Astrocyte (in vitro differentiated cells and primary cell): ENCODE results near the gene CD109. TPM values are rescaled to one million over a fixed set of nuclear protein-coding genes. Genes with fewer than 3 reads are reported as not detected.
A peak's percentile ranks its signal among the peaks of the same experiment; 100 is the strongest.

ENCODE experiments used
- DNase-seq: peaks from one replicate; pipeline ENCODE4 v3.0.0-alpha.2; 2010; ENCODE audit warnings: low read depth
- FAIRE-seq: peaks from 2 replicates; lab custom pipeline; 2011; peaks lifted over from hg19 to GRCh38; lab: Jason Lieb, UNC
- H2AFZ ChIP-seq: 2 replicates; pipeline ENCODE4 v1.6.0; 2012; ENCODE audit warnings: low read depth, low read length, inconsistent platforms
- H3K27ac ChIP-seq: 2 replicates; pipeline ENCODE4 v1.5.1; 2011; ENCODE audit warnings: low read depth, low read length, inconsistent platforms
- H3K27me3 ChIP-seq: 2 replicates; pipeline ENCODE4 v1.6.0; 2011; ENCODE audit warnings: low read length, inconsistent platforms; ENCODE audit not compliant: insufficient read depth
- H3K36me3 ChIP-seq: 2 replicates; pipeline ENCODE4 v1.5.1; 2011; ENCODE audit warnings: low read length, inconsistent platforms; ENCODE audit not compliant: insufficient read depth
- H3K4me1 ChIP-seq: 2 replicates; pipeline ENCODE4 v1.5.1; 2011; ENCODE audit warnings: low read length, inconsistent platforms; ENCODE audit not compliant: insufficient read depth
- H3K4me2 ChIP-seq: 2 replicates; pipeline ENCODE4 v1.6.0; 2012; ENCODE audit warnings: low read length, inconsistent platforms
- H3K4me3 ChIP-seq: 2 replicates; pipeline ENCODE4 v1.5.1; 2011; ENCODE audit warnings: low read depth, mild to moderate bottlenecking, low read length, inconsistent platforms; ENCODE audit not compliant: insufficient read depth
- H3K79me2 ChIP-seq: 2 replicates; pipeline ENCODE4 v1.6.0; 2012; ENCODE audit warnings: mild to moderate bottlenecking, low read length, inconsistent platforms; ENCODE audit not compliant: insufficient read depth
- H3K9ac ChIP-seq: 2 replicates; pipeline ENCODE4 v1.6.0; 2012; ENCODE audit warnings: mild to moderate bottlenecking, low read length, inconsistent platforms
- H3K9me3 ChIP-seq: 2 replicates; pipeline ENCODE4 v1.5.1; 2012; ENCODE audit warnings: low read depth, mild to moderate bottlenecking, low read length, inconsistent platforms; ENCODE audit not compliant: insufficient read depth
- H4K20me1 ChIP-seq: 2 replicates; pipeline ENCODE4 v1.6.0; 2012; ENCODE audit warnings: low read length, inconsistent platforms; ENCODE audit not compliant: insufficient read depth
- H3K27ac Mint-ChIP-seq: one replicate; pipeline ENCODE4 v1.8.0; 2021; ENCODE audit warnings: mild to moderate bottlenecking, mixed read lengths; ENCODE audit not compliant: unreplicated experiment
- H3K27me3 Mint-ChIP-seq: one replicate; pipeline ENCODE4 v1.8.0; 2021; ENCODE audit warnings: low read depth, mixed read lengths; ENCODE audit not compliant: unreplicated experiment
- H3K36me3 Mint-ChIP-seq: one replicate; pipeline ENCODE4 v1.8.0; 2021; ENCODE audit warnings: low read depth, mixed read lengths; ENCODE audit not compliant: unreplicated experiment
- H3K4me1 Mint-ChIP-seq: one replicate; pipeline ENCODE4 v1.8.0; 2021; ENCODE audit warnings: low read depth, mixed read lengths; ENCODE audit not compliant: unreplicated experiment
- H3K4me3 Mint-ChIP-seq: one replicate; pipeline ENCODE4 v1.8.0; 2021; ENCODE audit warnings: mild to moderate bottlenecking, moderate library complexity, mixed read lengths; ENCODE audit not compliant: unreplicated experiment
- H3K9me3 Mint-ChIP-seq: one replicate; pipeline ENCODE4 v1.8.0; 2021; ENCODE audit warnings: mild to moderate bottlenecking, mixed read lengths; ENCODE audit not compliant: unreplicated experiment
- CTCF ChIP-seq: IDR thresholded peaks from 2 replicates; pipeline ENCODE4 v1.5.1; 2011; ENCODE audit warnings: low read depth, mild to moderate bottlenecking, inconsistent platforms, low read length, moderate library complexity; ENCODE audit not compliant: insufficient read depth
- EZH2 ChIP-seq: IDR thresholded peaks from 2 replicates; pipeline ENCODE4 v1.6.1; 2012; ENCODE audit warnings: mild to moderate bottlenecking, low read length, inconsistent platforms; ENCODE audit not compliant: insufficient read depth
- total RNA-seq: library from RNA; stranded (reverse); gene quantifications from 2 replicates; pipeline ENCODE4 v1.2.1, GENCODE V29; 2021

CD109 gene
- total RNA-seq, 1 donor from 2014 or later = 18.3 TPM

DNA sequence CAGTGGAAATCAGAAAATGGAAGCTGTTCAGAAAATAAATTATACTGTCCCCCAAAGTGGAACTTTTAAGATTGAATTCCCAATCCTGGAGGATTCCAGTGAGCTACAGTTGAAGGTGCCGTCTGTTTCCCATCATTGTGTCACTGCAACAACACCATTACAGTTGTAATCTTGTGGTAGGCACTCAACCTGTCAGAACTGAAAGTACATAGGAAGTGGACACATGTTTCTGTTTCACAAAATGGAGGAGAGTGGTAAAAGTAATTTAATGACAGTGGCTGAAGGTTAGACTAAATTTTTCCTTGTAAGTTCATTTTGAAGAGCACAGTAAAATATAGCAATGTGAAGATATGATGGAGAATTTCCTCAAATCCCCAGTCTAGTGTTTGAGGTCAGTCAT lies 70.0 kb downstream of the CD109 start:
- Histone ChIP-seq H3K27me3 (no peaks in the 10 kb centered on the region), H3K79me2 (no peaks in the 10 kb centered on the region), H4K20me1 (no peaks in the 10 kb centered on the region), H3K4me2 (no peak overlapping the region), H3K4me1 (no peaks in the 10 kb centered on the region), H3K9me3 (no peaks in the 10 kb centered on the region), H3K9ac (no peak overlapping the region), H2AFZ (no peak overlapping the region), H3K36me3 (no peaks in the 10 kb centered on the region), H3K4me3 (no peak overlapping the region), H3K27ac (no peak overlapping the region)
- Mint-ChIP-seq H3K27me3 (no peaks in the 10 kb centered on the region), H3K9me3 (no peaks in the 10 kb centered on the region), H3K36me3 (no peaks in the 10 kb centered on the region), H3K27ac (no peak overlapping the region), H3K4me1 (peaks cover 1% of the 10 kb centered on the region), H3K4me3 (no peak overlapping the region)
- FAIRE-seq = no peak
- DNase-seq = no peak
- TF ChIP-seq CTCF = no peak
- no peak for TF ChIP-seq EZH2

- no peak overlapping the region for H2AFZ ChIP-seq
- no peak overlapping the region for H3K4me3 ChIP-seq
- H3K27me3 Mint-ChIP-seq = no peaks in the 10 kb centered on the region
- no peaks in the 10 kb centered on the region for H3K79me2 ChIP-seq
- H3K4me3 Mint-ChIP-seq = no peak overlapping the region
- DNase-seq (peak; percentile 21), FAIRE-seq (no peak)
- H3K36me3 Mint-ChIP-seq = no peaks in the 10 kb centered on the region
- H3K27me3 ChIP-seq = no peaks in the 10 kb centered on the region
- H3K9me3 Mint-ChIP-seq = no peaks in the 10 kb centered on the region
- no peak overlapping the region for H3K27ac Mint-ChIP-seq
- no peak overlapping the region for H3K27ac ChIP-seq
- peaks cover 1% of the 10 kb centered on the region for H3K4me1 Mint-ChIP-seq
- no peak for TF ChIP-seq EZH2
- no peaks in the 10 kb centered on the region for H4K20me1 ChIP-seq
- H3K4me1 ChIP-seq = no peaks in the 10 kb centered on the region
- no peak overlapping the region for H3K9ac ChIP-seq
- no peaks in the 10 kb centered on the region for H3K36me3 ChIP-seq
- H3K9me3 ChIP-seq = no peaks in the 10 kb centered on the region
- H3K4me2 ChIP-seq = no peak overlapping the region
These were observed 72.6 kb downstream of the CD109 start for GRCh38 chr6:73768558-73768957.

DNA sequence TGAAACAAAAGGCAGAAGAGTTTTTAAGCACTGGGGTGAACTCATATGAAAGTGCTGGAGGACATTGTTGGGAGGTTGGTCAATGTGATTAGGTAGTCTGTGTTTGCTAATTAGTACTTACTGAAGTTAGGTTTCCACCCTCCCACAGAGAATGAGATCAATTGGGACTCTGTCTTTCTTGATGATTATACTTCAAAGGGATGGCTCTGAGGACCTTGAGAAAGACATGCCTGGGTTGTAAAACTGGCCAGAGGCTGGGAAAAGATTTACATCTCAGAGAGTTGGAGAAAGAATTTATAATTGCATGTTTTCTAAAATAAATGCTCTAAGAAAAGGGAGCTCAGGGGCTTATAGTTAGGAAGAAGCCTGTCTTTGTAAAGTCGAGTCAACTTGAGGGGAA lies 74.0 kb downstream of the CD109 start:
- H3K9me3 ChIP-seq = no peaks in the 10 kb centered on the region
- H3K79me2 ChIP-seq = no peaks in the 10 kb centered on the region
- peaks cover 10% of the 10 kb centered on the region for H3K4me1 ChIP-seq
- no peak overlapping the region for H3K27ac ChIP-seq
- H3K4me1 Mint-ChIP-seq = peaks cover 14% of the 10 kb centered on the region
- no peak for FAIRE-seq
- no peak overlapping the region for H3K4me3 Mint-ChIP-seq
- no peak overlapping the region for H3K27ac Mint-ChIP-seq
- H3K27me3 Mint-ChIP-seq = no peaks in the 10 kb centered on the region
- H3K36me3 ChIP-seq = no peaks in the 10 kb centered on the region
- no peak overlapping the region for H2AFZ ChIP-seq
- no peak overlapping the region for H3K9ac ChIP-seq
- H3K9me3 Mint-ChIP-seq = no peaks in the 10 kb centered on the region
- H3K4me2 ChIP-seq = no peak overlapping the region
- H4K20me1 ChIP-seq = no peaks in the 10 kb centered on the region
- H3K36me3 Mint-ChIP-seq = no peaks in the 10 kb centered on the region
- H3K27me3 ChIP-seq = no peaks in the 10 kb centered on the region
- no peak for TF ChIP-seq EZH2
- TF ChIP-seq CTCF = no peak
- no peak for DNase-seq
- H3K4me3 ChIP-seq = no peak overlapping the region
